ENCODE data around the gene CERS3.
A peak's percentile ranks its signal among the peaks of the same experiment; 100 is the strongest.

Gene CERS3

GRCh38 chr15:100384108-100384410, 144.7 kb downstream of the CERS3 start:
- no peak overlapping the region for H3K4me2 ChIP-seq
- H3K4me3 ChIP-seq (IDR thresholded peaks at IDR 0.05; ENCODE audit: insufficient read depth, low read depth, low read length) = no peak overlapping the region
- no peak overlapping the region for H3K9ac ChIP-seq
- H3K79me2 ChIP-seq (ENCODE audit: insufficient read depth, low read depth) = no peaks in the 10 kb centered on the region
- no peaks in the 10 kb centered on the region for H3K27me3 ChIP-seq (ENCODE audit: insufficient read depth, low read depth)
- H3K36me3 ChIP-seq (ENCODE audit: insufficient read depth) = no peaks in the 10 kb centered on the region
- H3K27ac ChIP-seq = no peak overlapping the region
- H2AFZ ChIP-seq (ENCODE audit: low read depth) = no peak overlapping the region; the same call in 1 of the 2 replicates
- 0 out of 2 replicates have a peak, but pooled peaks have one; percentile 9 for TF ChIP-seq CTCF (conservative IDR thresholded peaks at IDR 0.05; ENCODE audit: low read depth, low read length)
- H3K4me1 ChIP-seq (ENCODE audit: low read depth, poor library complexity, severe bottlenecking) = no peaks in the 10 kb centered on the region
- H4K20me1 ChIP-seq (ENCODE audit: insufficient read depth) = no peaks in the 10 kb centered on the region

GRCh38 chr15:100383302-100384107, 145.2 kb downstream of the CERS3 start:
- H3K36me3 ChIP-seq (ENCODE audit: insufficient read depth) = no peaks in the 10 kb centered on the region
- H3K4me1 ChIP-seq (ENCODE audit: low read depth, poor library complexity, severe bottlenecking) = no peaks in the 10 kb centered on the region
- H4K20me1 ChIP-seq (ENCODE audit: insufficient read depth) = no peaks in the 10 kb centered on the region
- H3K79me2 ChIP-seq (ENCODE audit: insufficient read depth, low read depth) = no peaks in the 10 kb centered on the region
- no peak overlapping the region for H3K9ac ChIP-seq
- no peak overlapping the region; the same call in 1 of the 2 replicates for H2AFZ ChIP-seq (ENCODE audit: low read depth)
- H3K4me2 ChIP-seq = no peak overlapping the region
- H3K27me3 ChIP-seq (ENCODE audit: insufficient read depth, low read depth) = no peaks in the 10 kb centered on the region
- no peak overlapping the region for H3K4me3 ChIP-seq (IDR thresholded peaks at IDR 0.05; ENCODE audit: insufficient read depth, low read depth, low read length)
- no peak overlapping the region for H3K27ac ChIP-seq
- TF ChIP-seq CTCF (conservative IDR thresholded peaks at IDR 0.05; ENCODE audit: low read depth, low read length) = peak; percentile 58

GRCh38 chr15:100373942-100374341, 154.8 kb downstream of the CERS3 start:
- Histone ChIP-seq H3K79me2 (ENCODE audit: insufficient read depth, low read depth) (no peaks in the 10 kb centered on the region), H3K4me1 (ENCODE audit: low read depth, poor library complexity, severe bottlenecking) (no peaks in the 10 kb centered on the region), H3K27ac (no peak overlapping the region), H3K27me3 (ENCODE audit: insufficient read depth, low read depth) (no peaks in the 10 kb centered on the region), H4K20me1 (ENCODE audit: insufficient read depth) (no peaks in the 10 kb centered on the region), H2AFZ (ENCODE audit: low read depth) (no peak overlapping the region), H3K36me3 (ENCODE audit: insufficient read depth) (no peaks in the 10 kb centered on the region), H3K9ac (no peak overlapping the region), H3K4me2 (no peak overlapping the region), H3K4me3 (IDR thresholded peaks at IDR 0.05; ENCODE audit: insufficient read depth, low read depth, low read length) (no peak overlapping the region)
- TF ChIP-seq CTCF (conservative IDR thresholded peaks at IDR 0.05; ENCODE audit: low read depth, low read length) = no peak

- Histone ChIP-seq H3K27me3 (ENCODE audit: insufficient read depth, low read depth) (no peaks in the 10 kb centered on the region), H2AFZ (ENCODE audit: low read depth) (no peak overlapping the region), H3K9ac (no peak overlapping the region), H3K27ac (no peak overlapping the region), H4K20me1 (ENCODE audit: insufficient read depth) (no peaks in the 10 kb centered on the region), H3K4me1 (ENCODE audit: low read depth, poor library complexity, severe bottlenecking) (no peaks in the 10 kb centered on the region), H3K36me3 (ENCODE audit: insufficient read depth) (no peaks in the 10 kb centered on the region), H3K4me2 (no peak overlapping the region), H3K79me2 (ENCODE audit: insufficient read depth, low read depth) (no peaks in the 10 kb centered on the region), H3K4me3 (IDR thresholded peaks at IDR 0.05; ENCODE audit: insufficient read depth, low read depth, low read length) (no peak overlapping the region)
- no peak for TF ChIP-seq CTCF (conservative IDR thresholded peaks at IDR 0.05; ENCODE audit: low read depth, low read length)
Observed at GRCh38 chr15:100373120-100373896, 155.4 kb downstream of the CERS3 start.

Measured in KMS-11 (cell line).